Urinary bladder (tissue), 2 donors: ENCODE data around the gene MED15. TPM values are rescaled to one million over a fixed set of nuclear protein-coding genes. Genes with fewer than 3 reads are reported as not detected.

Experiments
- polyA plus RNA-seq: library from polyadenylated mRNA; stranded (reverse); fragments of 200-250 nt; gene quantifications from one replicate; pipeline ENCODE4 v1.2.3, GENCODE V29; 2013
- small RNA-seq: library from RNA; depleted of rRNA; stranded (forward); fragments of <200 nt; gene quantifications from one replicate; pipeline ENCODE3, GENCODE V24; 2014
- total RNA-seq: library from RNA; depleted of rRNA; stranded (reverse); fragments of >200 nt; gene quantifications from one replicate; pipeline ENCODE4 v1.2.3, GENCODE V29; 2014
- donor health status: healthy.

The MED15 gene
- total and polyA plus RNA-seq, 2 donors, result 34.0 to 57.9 TPM

Small RNA genes within 50 kb of the gene (small RNA-seq; reads per million reads assigned to genes)
- gene IGLL4P (not detected), gene RF00019 (not detected), gene RN7SL812P (not detected), gene RNY1P9 (not detected)

Other genes starting within 250 kb of the MED15 start
- gene RTN4R, start 239.3 kb upstream of the MED15 start, total RNA-seq, result 3.1 TPM
- gene RTN4R, start 239.3 kb upstream of the MED15 start, polyA plus RNA-seq, result 1.1 TPM
- gene DGCR6L, start 187.6 kb upstream of the MED15 start, total RNA-seq, result 22.8 TPM
- gene DGCR6L, start 187.6 kb upstream of the MED15 start, polyA plus RNA-seq, result 80.7 TPM
- gene ZNF74, start 113.5 kb upstream of the MED15 start, total RNA-seq, result 9.7 TPM
- gene ZNF74, start 113.5 kb upstream of the MED15 start, polyA plus RNA-seq, result 9.3 TPM
- 10.4 TPM for gene SCARF2, start 69.8 kb upstream of the MED15 start, total RNA-seq
- 16.8 TPM for gene SCARF2, start 69.8 kb upstream of the MED15 start, polyA plus RNA-seq
- gene KLHL22, start 11.8 kb upstream of the MED15 start, total RNA-seq, result 36.7 TPM
- 26.3 TPM for gene KLHL22, start 11.8 kb upstream of the MED15 start, polyA plus RNA-seq